Activated CD4-positive, alpha-beta T cell treated with anti-CD3 and anti-CD28 coated beads, Interleukin-2, amount 50 U/mL, for 16 hours (primary cell): ENCODE results near the gene SLC12A7.

ENCODE experiments used
- DNase-seq: peaks from one replicate; pipeline ENCODE4 v3.0.0-alpha.2; 2020

SLC12A7 gene

DNA sequence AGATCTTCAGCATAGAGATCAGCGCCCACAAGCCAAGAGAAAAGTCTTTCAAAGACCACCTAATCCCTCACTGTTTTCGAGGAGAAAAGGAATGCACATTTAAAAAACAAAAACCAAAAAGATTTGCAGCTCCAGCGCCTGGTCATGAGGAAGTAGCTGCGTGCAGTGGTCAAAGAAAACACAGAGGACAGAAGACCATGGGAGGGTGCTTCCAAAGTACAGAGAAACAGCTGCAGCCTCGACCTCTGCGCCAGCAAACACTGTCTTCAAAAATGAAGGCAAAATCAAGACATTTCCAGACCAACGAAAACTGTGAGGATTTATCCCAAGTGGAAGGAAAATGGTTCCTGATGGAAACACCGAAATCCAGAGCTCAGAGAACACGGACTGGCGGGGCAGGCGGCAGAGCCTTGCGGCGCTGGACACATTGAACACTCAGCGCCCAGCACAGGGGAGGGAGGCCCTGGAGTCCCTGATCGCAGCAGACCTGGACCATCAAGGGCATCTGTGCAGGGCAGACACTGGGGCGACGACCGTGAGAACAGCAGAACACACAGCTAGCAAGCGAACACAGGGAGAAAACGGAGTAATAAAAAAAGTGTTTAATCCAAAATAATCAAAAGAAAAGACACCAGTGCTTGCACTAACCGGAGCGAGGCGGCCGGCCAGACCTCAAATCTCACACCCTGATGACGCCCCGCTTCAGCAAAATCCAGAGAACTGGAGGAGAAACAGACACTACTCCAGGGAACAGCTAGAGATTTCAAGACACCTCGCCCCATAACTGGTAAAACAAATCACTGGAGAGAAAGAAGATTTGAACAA lies 12.6 kb upstream of the SLC12A7 start:
- no peak for DNase-seq

DNA sequence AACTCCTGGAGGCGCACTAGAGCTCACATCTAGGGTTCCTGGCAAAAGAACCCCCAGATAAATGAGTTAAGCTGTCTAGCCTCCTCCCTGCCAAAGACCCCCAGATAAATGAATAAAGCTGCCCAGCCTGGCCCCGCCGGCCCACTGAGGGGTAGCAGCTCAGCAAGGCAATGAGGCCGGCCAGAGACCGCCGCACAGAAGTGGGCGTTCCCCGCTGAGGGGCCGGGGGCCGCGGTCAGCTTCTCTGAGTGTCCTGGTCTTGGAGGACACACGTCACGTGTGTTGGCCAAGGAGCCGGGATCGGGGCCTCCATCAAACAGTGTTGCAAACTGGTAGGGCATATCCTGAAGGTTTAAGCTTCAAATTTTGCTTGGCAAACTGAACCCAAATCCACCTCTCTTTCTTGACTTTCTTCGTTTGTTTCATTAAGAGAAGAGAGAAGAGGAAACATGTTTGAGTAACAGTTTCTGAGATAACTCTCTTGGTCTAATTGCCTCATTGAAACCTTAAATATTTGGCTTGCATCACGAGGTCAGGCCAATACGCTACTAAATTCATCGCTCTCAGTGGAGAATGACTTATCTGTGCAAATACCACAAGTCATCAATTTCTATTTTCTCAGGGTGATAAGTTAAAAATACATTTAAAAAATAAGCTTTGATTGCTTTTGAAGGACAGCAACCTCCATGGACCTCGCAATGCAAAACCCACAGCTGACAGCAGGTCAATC lies 11.7 kb upstream of the SLC12A7 start:
- no peak for DNase-seq

DNA sequence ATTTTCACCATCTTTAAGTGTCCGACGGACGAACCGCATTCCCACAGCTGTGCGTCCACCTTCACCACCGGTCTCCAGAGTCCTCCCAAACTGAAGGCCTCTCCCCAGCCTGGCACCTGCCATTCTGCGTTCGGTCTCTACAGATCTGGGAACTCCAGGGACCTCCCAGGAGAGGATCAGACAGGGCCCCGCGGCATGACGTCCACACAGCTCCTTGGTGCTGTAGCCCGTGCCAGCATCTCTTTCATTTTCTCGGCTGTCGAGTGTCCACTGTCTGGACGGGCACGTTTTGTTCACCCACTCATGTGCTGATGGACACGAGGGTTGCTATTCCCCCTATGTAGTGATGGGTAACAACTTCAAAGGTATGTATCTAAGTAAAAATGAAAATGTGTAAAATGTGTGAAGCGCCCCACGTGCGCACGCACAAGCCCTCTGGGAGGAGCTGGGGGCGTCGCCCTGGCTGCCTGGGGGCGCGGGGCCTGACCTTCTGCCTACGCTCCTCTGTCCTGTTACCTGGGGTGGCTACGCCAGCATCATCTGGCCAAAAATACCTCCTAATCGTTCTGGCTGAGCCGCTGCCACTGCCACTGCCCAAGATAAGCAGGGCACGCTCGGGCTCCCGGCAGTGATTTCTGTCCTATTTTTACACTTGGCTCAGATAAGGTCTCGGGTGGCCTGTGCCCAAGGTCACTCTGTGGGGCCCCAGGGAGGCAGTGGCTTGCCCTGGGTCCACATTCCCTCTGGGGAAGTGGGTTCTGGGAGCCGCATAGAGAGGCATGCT lies 10.8 kb upstream of the SLC12A7 start:
- DNase-seq = no peak

DNA sequence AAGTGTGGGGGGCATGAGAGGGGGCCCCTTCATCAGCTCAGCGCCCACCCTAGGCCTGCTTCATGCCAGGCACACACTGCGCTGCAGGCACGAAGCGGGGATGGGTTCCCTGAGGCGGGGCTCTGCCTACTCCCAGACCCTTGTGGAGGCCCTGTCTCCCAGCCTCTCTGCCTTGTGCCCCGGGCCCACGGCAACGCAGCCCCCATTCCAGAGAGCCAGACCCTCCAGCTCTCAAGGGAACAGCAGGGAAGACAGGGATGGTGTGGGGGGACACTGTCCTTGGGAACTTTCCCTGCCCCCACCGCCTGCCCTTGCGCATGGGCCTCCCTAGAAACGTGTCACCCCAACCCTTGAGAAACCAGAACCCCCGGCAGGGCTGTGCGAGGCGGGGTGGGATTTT lies 10.0 kb upstream of the SLC12A7 start:
- no peak for DNase-seq

DNA sequence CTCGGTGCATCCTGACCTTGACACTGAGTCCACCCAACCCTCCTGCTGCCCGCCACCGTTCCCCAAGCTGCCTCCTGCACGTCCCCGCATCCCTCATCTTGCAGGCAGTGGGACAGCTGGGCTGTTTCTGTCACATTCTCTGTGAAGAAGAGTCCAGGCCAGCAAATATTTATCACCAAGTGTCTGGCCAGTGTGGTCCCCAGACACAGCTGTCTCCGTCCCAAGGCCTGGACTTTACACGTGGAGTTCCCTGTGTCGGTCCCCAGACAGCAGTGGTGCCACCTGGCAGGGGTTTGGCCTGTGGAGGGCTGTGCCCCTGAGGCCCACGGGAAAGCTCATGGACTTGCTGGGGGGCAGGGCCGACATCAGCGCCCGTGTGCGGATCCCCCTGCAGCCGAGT lies 9.2 kb upstream of the SLC12A7 start:
- DNase-seq = no peak

DNA sequence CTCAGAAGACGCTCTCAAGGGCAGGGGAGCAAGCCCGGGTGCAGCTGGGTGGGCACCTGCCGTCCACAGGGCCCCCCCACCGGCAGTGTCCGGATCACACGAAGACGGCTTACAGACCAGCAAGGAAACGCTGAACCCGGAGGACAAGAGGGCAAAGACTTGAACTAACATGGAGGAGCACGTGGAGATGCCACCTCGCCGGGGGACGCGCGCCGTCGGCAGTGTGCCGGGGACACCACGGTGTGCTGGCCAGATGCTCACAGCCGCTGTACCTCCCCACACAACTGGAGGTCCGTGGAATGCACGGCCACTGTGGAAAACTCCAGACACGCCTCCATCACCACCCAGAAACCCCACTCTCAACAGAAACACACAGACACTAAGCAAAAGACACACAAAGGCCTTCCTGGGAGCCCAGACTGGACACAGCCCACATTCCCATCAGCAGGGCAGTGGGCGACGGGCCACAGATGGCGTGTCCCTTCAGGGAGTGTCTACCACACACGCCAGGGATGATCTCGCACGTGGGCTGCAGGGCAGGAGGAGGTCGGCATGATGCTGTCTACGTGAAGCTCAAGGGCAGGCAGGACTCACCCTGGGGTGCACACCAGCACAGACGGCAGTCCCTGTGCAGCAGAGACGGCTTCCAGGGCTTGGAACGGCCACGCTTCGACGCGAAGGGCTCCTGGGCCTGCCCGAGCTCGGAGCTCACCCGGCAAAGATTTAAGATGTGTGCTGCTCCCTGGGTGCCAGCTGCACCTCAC lies 8.6 kb upstream of the SLC12A7 start:
- DNase-seq = no peak

DNA sequence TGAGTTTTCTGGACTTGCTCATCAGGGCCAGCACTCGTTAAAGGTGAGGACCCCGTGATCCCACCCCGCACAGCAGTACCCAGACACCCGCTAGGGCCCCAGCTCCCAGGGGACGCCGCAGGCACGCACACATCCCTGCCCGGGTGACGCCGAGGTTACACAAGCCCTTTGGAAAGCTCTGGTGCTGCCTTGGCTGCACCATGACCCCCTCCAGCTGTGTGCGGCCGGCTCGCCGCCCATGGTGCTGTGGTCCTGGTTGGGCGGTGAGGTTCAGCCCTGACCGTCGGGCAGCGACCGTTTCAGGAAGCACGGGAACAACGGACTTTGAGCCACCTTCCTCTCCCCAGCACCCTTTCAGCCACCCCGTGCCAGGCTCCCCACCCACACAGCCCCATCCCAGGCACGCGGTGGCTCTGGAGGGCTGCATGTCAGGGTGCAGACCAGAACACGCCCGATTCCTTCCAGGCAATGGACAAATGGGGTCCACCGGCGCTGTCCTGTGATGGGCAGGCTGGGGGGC lies 7.5 kb upstream of the SLC12A7 start:
- DNase-seq = no peak

DNA sequence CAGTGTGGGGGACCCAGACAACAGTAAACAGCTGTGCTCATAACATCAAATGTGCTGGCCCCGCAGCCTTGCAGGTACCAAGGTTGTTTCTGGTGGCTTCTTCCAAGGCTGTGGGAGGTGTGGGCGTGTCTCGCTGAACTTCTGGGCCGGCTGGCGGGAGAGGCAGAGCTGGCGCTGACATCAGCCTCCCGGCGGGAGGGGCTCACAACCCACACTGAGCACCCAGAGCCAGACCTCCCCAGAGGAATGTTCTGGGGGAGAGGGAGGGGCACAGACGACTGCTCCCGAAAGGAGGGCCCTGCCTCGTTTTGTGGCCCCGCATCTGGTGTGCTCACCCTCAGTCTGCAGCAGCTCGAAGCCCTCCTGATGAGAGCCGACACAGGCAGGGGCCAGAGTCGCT lies 6.9 kb upstream of the SLC12A7 start:
- no peak for DNase-seq

DNA sequence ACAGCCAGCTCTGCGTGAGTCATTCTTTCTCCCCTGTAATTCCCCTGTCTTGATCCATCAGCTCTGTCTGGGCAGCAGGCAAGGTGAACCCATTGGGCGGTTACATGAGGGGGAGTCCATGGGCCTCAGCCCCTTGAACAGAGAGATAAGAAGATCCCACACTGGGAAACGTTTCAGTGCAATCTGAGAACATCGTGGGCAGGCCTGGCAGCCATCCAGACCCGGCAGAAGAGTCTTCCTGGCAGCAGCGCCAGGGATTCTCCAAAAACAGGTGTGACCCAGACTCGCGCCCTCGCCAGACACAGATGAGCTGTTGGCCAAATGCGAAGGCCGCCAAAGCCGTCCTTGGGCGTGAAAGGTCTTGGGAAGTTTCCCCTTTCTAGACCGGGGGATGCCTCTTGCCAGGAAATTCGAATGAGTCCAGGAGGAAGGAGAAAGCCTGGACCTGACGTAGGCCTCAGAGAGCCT lies 6.4 kb upstream of the SLC12A7 start:
- no peak for DNase-seq

DNA sequence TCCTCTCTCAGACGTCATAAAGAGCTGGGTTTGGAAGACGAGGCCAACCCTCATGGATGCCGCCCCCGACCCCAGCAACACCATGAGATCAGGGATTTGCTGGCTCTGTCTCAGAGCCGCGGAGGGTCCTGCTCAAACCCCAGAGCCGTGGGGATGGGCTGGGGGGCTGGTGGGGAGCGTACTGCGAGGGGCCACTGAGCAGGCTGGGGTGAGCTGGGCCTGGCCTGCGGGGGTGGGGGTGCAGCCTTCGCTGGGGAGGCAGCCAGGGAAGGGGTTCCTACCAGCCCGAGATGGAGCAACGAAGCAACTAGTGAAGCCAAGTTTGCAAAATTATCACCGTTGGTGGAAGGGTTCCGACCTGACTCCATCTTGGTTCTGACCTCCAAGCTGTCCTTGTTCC lies 5.1 kb upstream of the SLC12A7 start:
- no peak for DNase-seq

DNA sequence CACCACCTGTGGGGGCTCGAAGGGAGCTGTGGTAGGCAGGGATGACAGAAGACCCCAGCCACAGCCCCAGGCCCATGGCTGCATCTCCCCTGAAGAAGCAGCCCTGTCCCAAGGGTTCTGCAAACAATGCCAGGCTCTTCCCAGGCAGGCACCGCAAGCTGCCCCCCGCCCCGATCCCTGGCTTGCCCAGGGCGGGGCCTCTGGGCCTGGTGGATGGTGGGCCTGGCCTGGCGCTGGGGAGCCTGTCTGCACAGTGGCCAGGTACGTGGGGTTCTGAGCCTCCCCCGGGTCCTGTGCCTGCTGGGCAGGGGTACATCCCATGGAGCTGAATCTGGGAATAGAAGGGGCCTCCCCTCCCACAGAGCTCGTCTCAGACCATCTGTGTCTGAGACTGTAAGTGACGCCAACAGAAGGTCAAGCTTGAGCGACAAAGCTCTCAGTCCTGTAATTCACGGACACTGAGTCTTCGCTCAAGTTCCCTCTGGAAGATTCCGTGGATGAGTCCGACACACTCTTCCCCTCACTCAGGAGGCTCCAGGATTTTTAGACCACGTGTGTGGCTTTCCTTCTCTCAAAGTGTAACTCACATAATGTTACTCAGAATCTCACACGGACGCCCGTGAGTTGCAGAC lies 4.4 kb upstream of the SLC12A7 start:
- no peak for DNase-seq

DNA sequence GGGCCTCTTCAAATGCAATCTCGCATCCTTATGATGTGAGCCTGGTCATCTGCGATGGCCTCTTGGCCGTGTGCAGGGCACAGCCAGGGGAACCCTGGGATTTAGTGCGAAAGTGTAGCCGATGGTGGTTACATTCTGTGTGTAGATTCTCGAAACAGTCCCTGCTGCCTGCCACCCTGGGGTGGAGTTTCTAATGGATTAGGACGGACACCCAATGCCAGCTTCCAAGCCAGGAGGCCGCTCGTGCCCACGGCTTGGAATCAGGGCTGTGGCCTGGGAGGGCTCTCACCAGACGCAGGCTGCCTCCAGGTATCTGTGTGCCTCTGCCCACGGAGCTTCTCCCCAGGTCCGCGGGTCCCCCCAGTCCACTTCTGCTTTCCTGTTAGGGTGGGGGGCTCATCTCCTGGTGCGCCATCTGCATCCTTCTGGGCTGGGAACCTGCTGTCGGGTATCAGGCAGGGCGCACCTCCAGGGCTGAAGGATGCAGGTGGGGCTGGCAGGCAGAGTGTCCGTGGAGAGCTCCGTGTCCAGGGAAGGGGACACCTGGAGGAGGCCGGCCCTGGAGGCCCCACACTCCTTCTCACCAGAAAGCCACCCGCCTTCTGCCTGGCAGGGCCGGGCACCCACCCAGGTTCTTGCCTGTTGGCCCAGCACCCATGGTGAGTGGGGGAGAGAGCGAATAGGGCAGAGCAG lies 3.4 kb upstream of the SLC12A7 start:
- no peak for DNase-seq

DNA sequence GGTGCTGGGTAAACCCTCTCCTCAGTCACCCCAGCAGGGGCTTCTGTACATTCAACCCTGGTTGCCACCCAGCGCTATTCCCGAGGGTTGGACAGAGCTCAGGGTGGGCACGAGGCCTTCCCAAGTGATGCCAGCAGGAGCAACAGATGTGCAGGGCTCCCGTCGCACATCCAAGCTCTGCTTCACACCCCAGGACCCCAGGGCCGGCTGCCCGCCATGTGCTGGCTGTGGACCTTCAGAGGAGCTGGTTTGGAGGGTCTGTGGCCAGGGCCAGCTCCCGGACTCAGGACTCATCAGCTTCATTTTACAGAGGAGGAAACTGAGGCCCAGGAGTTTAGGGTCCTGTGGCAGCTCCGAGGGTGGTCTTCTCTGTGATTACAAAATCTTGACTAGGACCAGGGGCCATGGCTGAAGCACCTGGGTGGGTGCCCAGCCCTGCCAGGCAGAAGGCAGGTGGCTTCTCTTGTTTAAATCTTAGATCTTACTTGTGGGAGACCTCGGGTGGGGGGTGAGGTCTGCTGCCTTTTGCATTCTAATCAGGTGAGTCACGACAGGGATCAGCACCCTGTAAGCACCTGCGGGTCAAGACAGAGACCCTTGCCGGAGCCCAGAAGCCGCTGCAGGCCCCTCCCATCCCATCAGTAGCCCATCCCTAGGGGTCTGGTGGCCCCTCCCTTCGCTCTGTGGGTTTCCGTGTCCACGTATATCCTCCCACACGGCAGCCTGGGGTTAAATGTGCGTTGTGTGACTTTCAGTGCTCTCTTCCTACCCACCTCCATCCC lies 2.1 kb upstream of the SLC12A7 start:
- no peak for DNase-seq

DNA sequence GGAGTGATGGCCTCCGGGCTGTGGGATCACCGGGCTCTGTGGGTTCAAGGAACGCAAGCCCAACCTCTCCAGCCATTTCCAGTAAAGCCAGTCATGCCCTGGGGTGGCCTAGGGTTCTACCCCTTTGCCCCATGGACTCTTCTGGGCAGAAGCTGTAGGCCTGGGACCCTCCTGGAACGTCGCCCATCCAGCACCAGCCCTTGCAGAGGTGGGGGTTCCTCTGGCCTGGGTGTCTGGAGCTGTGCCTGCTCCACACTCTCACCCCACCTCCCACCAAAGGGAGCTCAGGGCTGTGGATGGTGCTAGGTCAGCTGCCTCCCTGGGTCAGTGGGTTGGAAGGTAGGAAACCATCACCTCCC lies 1.4 kb upstream of the SLC12A7 start:
- no peak for DNase-seq

DNA sequence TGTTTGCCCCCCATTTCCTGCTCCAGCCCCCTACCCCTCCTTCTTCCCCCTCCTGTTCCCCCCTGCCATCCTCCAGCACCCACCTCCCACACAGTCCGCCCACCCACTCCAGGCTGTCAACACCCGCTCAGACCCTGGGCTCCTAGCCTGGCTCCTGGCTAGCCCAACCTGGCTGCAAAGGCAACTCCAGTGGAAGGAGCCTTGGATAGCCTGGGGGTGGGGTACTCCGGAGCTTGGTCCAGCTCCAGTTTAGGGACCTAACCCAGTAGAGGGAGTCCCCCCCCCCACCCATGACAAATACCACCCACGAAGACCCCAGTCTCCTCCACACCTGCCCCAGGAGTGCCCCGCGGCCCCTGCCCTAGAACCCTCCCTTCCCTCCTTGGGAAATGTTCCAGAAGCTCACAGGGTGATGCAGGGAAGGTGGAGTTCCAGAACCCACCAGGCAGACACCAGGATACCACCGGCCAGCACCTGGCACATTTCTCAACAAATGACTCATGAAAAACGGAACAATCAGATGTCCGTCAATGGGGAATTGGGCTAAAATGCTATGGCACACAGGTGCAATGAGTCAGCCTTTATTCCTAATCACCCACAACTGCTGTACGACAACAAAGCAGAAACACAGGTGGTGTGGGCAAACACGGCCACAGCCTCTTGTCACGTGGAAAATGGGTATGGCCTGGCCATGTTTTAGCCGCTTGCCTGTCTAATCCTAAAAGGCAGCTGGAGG lies 901 bp upstream of the SLC12A7 start:
- no peak for DNase-seq

DNA sequence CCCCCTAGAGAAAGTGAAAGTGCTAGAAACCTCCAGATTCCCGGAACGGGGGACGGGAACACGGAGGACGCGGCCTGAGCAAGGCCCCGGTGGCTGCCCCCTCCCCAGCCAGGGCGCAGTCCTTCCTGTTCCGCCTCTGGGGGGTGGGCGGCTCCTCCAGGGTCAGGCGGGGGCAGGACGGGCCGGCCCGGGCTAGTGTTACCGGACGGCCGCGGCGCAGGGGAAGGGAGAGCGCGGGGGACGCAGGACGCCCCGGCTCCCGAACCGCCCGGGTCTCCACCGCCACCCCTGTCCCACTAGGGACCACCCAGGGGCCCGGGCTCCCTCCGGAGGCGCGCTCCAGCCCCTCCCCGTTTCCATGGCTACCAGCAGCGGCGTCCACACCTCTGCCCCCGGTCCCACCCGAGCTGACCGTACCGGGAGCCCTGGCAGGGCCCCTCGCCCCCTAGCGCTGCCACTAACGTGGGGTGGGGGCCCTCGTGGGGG lies 579 bp downstream of the SLC12A7 start:
- no peak for DNase-seq

DNA sequence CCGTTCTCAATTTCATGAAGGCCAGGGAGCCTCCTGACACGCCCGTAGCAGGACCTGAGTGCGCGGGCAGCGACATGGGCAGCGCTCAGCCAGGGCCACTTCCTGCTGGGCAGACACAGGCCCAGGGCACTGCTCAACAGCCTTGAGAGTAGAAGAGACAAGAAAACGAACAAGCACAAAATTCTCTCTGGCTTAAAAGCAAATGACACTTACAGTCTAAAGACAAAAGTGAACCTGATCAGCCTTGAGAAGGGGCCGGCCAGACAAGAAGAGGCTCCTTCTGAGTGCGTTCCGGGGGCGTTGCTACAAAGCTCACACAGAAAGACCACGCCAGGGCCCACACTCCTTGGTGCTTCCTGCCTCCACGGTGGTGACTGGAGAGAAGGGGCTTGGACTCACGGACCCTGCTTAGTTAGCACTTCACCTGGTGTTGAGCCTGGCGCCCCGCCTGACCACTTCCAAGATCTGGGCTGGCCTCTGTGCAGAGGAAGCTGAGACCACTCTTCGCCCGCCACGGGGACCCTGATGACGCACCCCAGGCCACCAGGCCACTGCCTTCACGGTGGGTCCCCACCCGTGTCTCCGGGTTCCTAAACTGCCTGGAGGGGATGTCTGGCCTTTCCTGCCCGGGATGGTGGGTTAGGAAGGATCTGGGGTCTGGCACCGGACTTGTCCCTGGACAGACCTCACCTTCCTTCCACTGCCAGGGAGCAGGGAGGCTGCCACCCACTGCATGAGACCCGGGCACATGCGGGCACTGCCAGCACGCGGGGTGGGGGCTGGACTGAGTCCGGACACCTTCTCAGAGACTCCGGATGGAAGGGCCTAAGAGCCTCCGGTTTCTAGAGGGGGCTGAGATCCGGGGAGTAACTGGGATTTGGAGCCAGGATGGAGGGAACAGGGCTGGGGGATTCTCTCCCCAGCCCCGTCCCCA lies 1.3 kb downstream of the SLC12A7 start:
- no peak for DNase-seq

DNA sequence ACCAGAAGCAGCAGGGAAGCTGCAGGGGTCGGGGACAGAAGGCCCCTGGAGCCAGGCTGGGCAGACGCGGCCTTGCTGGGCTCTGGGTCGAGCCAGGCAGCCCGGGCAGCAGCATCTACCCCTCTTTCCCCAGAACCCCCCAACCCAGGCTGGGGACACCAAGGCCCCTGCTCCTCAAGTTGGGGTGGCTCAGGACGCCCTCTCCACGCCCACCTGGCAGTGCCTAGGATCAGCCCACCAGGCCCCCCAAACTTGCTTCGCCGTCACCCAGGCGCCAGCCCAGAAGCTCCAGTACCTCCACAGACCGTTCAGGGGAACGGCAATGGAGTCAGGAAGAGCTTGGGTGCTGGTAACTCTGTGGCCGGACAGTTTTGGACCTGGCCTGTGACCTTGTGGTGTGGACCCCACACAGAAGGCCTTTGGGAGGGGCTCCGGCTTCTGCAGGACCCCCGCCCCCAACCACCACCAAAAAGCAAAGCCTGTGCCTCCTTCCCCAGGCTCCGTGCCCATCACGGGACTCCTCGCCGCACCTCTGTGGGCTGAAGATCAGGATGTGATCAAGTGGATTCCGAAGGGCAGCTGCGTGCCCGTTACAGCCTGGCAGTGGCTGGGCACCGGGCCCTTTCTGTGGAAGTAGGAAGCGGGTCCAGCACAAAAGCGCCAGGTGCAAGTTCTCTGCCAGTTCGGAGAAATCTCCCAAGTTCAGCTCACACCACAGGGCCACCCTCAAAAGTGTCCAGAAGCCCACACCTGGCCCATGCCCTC lies 2.1 kb downstream of the SLC12A7 start:
- no peak for DNase-seq
